GM18951 (cell line): ENCODE results near the gene CPN1.

Experiments used
- POLR2A ChIP-seq: IDR thresholded peaks from 4 replicates; pipeline ENCODE4 v1.6.1; 2011; ENCODE audit warnings: mild to moderate bottlenecking; ENCODE audit not compliant: insufficient read length, insufficient read depth; ENCODE audit errors: extremely low read depth
- in situ Hi-C: fragments of 300-500 bp; cut with MboI; formaldehyde crosslinking; loops from one replicate; pipeline ENCODE4 v1.12.0; 2022; ENCODE audit warnings: low sequenced_read_pairs, mixed read lengths, inconsistent platforms; ENCODE audit not compliant: unreplicated experiment

The CPN1 gene

GRCh38 chr10:100007231-100008141 lies 74.2 kb downstream of the CPN1 start:
- TF ChIP-seq POLR2A, result no peak
- in situ Hi-C loops, result no loop called here

GRCh38 chr10:100006243-100006886 lies 75.3 kb downstream of the CPN1 start:
- no peak for TF ChIP-seq POLR2A
- in situ Hi-C loops, result no loop called here

GRCh38 chr10:100004805-100005510 lies 76.7 kb downstream of the CPN1 start:
- no peak for TF ChIP-seq POLR2A
- in situ Hi-C loops, result no loop called here

GRCh38 chr10:100000109-100000644 lies 81.5 kb downstream of the CPN1 start:
- in situ Hi-C loops, result no loop called here
- TF ChIP-seq POLR2A, result no peak

GRCh38 chr10:99999319-100000108 lies 82.2 kb downstream of the CPN1 start:
- no peak for TF ChIP-seq POLR2A
- in situ Hi-C loops, result no loop called here

GRCh38 chr10:99998889-99999288 lies 82.8 kb downstream of the CPN1 start:
- no peak for TF ChIP-seq POLR2A
- in situ Hi-C loops, result no loop called here

GRCh38 chr10:99996671-99997648 lies 84.7 kb downstream of the CPN1 start:
- TF ChIP-seq POLR2A, result no peak
- in situ Hi-C loops, result no loop called here

- no peak for TF ChIP-seq POLR2A
- in situ Hi-C loops, result no loop called here
Observed at GRCh38 chr10:99995713-99996112, 86.0 kb downstream of the CPN1 start.

GRCh38 chr10:99995269-99995668 lies 86.4 kb downstream of the CPN1 start:
- TF ChIP-seq POLR2A, result no peak
- in situ Hi-C loops, result no loop called here

- in situ Hi-C loops, result no loop called here
Observed at GRCh38 chr10:99994801-99995200, 86.9 kb downstream of the CPN1 start.

GRCh38 chr10:99993701-99994689 lies 87.7 kb downstream of the CPN1 start:
- in situ Hi-C loops, result no loop called here
- no peak for TF ChIP-seq POLR2A

More at GRCh38 chr10:99994801-99995200, 86.9 kb downstream of the CPN1 start:
- no peak for TF ChIP-seq POLR2A
